ELR (cell line): ENCODE results near the gene TSNAXIP1.
A peak's percentile ranks its signal among the peaks of the same experiment; 100 is the strongest.

Experiments
- DNase-seq: peaks from one replicate; pipeline ENCODE4 v3.0.0-alpha.2; 2015; ENCODE audit warnings: low read depth

TSNAXIP1 gene

GRCh38 chr16:67783353-67783725, 23.4 kb upstream of the TSNAXIP1 start:
- no peak for DNase-seq

- DNase-seq: no peak
Observed at GRCh38 chr16:67786491-67786890, 20.2 kb upstream of the TSNAXIP1 start.

GRCh38 chr16:67790071-67790470, 16.6 kb upstream of the TSNAXIP1 start:
- DNase-seq: no peak

GRCh38 chr16:67796099-67796718, 10.5 kb upstream of the TSNAXIP1 start:
- no peak for DNase-seq

- DNase-seq: no peak
Observed at GRCh38 chr16:67800338-67800926, 6.3 kb upstream of the TSNAXIP1 start.

GRCh38 chr16:67801241-67801640, 5.4 kb upstream of the TSNAXIP1 start:
- no peak for DNase-seq

- no peak for DNase-seq
Observed at GRCh38 chr16:67801883-67802282, 4.8 kb upstream of the TSNAXIP1 start.

- no peak for DNase-seq
Observed at GRCh38 chr16:67803894-67804293, 2.8 kb upstream of the TSNAXIP1 start.

- no peak for DNase-seq
Observed at GRCh38 chr16:67804853-67805542, 1.7 kb upstream of the TSNAXIP1 start.

- DNase-seq: no peak
Observed at GRCh38 chr16:67805718-67806427, 816 bp upstream of the TSNAXIP1 start.

- DNase-seq: no peak
Observed at GRCh38 chr16:67807148-67807682, 526 bp downstream of the TSNAXIP1 start.

GRCh38 chr16:67811899-67812298, 5.2 kb downstream of the TSNAXIP1 start:
- no peak for DNase-seq

- no peak for DNase-seq
Observed at GRCh38 chr16:67814567-67814966, 7.9 kb downstream of the TSNAXIP1 start.

GRCh38 chr16:67820608-67821259, 14.0 kb downstream of the TSNAXIP1 start:
- no peak for DNase-seq

- DNase-seq: peak; percentile 72
Observed at GRCh38 chr16:67822511-67822910, 15.8 kb downstream of the TSNAXIP1 start.

- no peak for DNase-seq
Observed at GRCh38 chr16:67825119-67825518, 18.4 kb downstream of the TSNAXIP1 start.

GRCh38 chr16:67825906-67826305, 19.2 kb downstream of the TSNAXIP1 start:
- DNase-seq: no peak

GRCh38 chr16:67828651-67829050, 22.0 kb downstream of the TSNAXIP1 start:
- no peak for DNase-seq

- peak; percentile 91 for DNase-seq
Observed at GRCh38 chr16:67833030-67833414, 26.3 kb downstream of the TSNAXIP1 start.

GRCh38 chr16:67833415-67834241, 26.9 kb downstream of the TSNAXIP1 start:
- peak; percentile 95 for DNase-seq

- no peak for DNase-seq
Observed at GRCh38 chr16:67834242-67834614, 27.5 kb downstream of the TSNAXIP1 start.
